Measurements from ENCODE around the gene CLEC7A.
A peak's percentile ranks its signal among the peaks of the same experiment; 100 is the strongest.

The CLEC7A gene

DNA sequence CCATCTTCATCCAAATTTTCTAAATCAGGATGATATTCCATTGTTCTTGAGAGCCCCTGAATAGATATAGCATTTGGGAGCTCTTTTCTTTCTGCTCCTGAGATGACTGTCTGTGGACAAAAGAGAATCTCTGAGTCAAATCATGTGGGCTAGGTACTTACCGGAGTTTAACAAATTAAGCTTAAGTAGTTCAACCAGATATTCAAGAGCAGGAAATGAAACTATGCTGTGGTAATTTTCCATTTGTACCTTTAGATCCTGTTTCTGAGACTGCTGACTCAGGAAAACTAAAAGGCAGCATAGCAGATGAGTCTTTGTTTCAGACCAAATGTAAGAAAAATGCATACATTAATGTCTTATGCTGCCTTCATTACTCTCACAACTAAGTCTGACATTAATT, at the start of gene CLEC7A:
Gene CLEC7A (minus strand): TSS at position 158 of the 400 bp plus-strand sequence. CDS start 117 bp downstream, at position 41.
- H3K27me3 Mint-ChIP-seq, result peaks cover 1% of the 10 kb centered on the region
- no peak within 1 kb of the TSS for H3K4me3 Mint-ChIP-seq
- H3K4me1 Mint-ChIP-seq, result peaks cover 23% of the 10 kb centered on the region
- no peak within 1 kb of the TSS for H3K27ac Mint-ChIP-seq
- H3K36me3 Mint-ChIP-seq, result no peaks in the 10 kb centered on the region
- no peaks in the 10 kb centered on the region for H3K9me3 Mint-ChIP-seq

GRCh38 chr12:10179776-10180181, 49.8 kb upstream of the CLEC7A start:
- H3K27me3 Mint-ChIP-seq, result peaks cover 16% of the 10 kb centered on the region
- no peaks in the 10 kb centered on the region for H3K9me3 Mint-ChIP-seq

DNA sequence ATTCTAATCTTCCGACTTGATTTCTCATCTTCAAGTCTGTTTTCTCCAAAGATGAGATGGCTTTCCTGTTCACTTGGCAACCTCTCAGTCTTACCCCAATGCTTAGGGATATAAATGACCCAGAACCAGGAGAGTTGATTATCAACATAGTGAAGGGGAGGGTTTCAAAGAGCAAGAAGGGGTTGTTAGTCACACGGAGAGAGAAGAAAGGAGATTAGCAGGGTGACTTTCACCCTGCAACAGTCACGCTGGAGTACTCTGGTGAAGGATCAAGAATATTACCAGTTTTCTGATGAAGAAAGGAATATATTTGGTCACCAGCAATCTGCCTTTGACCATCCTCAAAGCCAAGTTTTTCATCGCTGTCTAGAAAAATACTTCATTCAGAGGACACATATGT, 48.8 kb upstream of the CLEC7A start, which contains the start of gene TMEM52B:
Gene TMEM52B (plus strand): TSS at position 212 of the 400 bp plus-strand sequence. CDS start 543 bp downstream, outside the sequence.
- H3K4me3 Mint-ChIP-seq, result no peak within 1 kb of the TSS
- H3K27me3 Mint-ChIP-seq, result peaks cover 14% of the 10 kb centered on the region
- H3K9me3 Mint-ChIP-seq, result no peaks in the 10 kb centered on the region
- H3K27ac Mint-ChIP-seq, result no peak within 1 kb of the TSS
- no peaks in the 10 kb centered on the region for H3K36me3 Mint-ChIP-seq
- H3K4me1 Mint-ChIP-seq, result no peaks in the 10 kb centered on the region

More at GRCh38 chr12:10179776-10180181, 49.8 kb upstream of the CLEC7A start:
- H3K36me3 Mint-ChIP-seq, result no peaks in the 10 kb centered on the region
- no peaks in the 10 kb centered on the region for H3K4me1 Mint-ChIP-seq
- H3K4me3 Mint-ChIP-seq, result no peak overlapping the region
- H3K27ac Mint-ChIP-seq, result no peak overlapping the region

GRCh38 chr12:10175846-10176636, 46.0 kb upstream of the CLEC7A start:
- Mint-ChIP-seq H3K9me3 (no peaks in the 10 kb centered on the region), H3K36me3 (no peaks in the 10 kb centered on the region), H3K27me3 (peaks cover 21% of the 10 kb centered on the region), H3K4me1 (no peaks in the 10 kb centered on the region), H3K4me3 (no peak overlapping the region), H3K27ac (no peak overlapping the region)

GRCh38 chr12:10174986-10175614, 45.1 kb upstream of the CLEC7A start:
- H3K9me3 Mint-ChIP-seq, result no peaks in the 10 kb centered on the region
- H3K4me3 Mint-ChIP-seq, result no peak overlapping the region
- H3K36me3 Mint-ChIP-seq, result no peaks in the 10 kb centered on the region
- H3K27me3 Mint-ChIP-seq, result peaks cover 21% of the 10 kb centered on the region
- no peak overlapping the region for H3K27ac Mint-ChIP-seq
- no peaks in the 10 kb centered on the region for H3K4me1 Mint-ChIP-seq

DNA sequence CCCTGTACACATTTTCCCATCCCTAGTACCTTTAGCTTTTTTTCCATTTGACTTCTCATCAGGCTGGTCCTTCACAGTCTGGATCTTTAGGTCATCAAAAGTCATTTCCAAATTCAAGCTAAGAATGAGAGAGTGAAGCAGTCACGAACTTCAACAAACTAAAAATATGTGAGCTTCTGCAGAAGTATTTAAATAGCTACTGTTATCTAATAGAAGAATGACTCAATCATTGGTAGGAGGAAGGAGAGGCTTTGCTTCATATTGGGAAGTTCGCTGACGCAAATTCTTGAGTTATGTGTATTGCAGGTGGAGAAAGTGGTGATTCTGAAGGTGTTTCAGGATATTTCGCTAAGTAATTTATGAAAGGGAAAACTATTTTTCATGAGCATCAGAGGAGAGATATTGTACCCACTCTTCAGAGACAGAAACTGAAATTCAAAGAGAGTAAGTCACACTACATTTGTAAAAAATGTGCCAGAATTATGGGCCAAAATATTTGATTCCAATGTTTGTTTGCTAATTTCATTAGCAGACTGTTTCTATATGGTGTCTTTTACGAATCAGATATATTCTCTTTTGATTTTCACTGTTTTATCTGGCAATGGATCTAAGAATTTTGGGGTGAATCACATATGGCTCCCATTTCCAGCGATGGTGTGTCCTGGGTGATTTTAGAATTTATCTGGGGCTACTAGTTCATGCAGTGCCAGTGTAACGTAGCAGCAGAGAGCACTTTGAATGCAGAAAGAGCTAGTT, 42.2 kb upstream of the CLEC7A start, which contains the start of gene OLR1:
Gene OLR1 (minus strand): TSS at position 160 of the 756 bp plus-strand sequence. CDS start 55 bp downstream, at position 105.
- Mint-ChIP-seq H3K4me3 (no peak within 1 kb of the TSS), H3K27me3 (peaks cover 15% of the 10 kb centered on the region), H3K4me1 (no peaks in the 10 kb centered on the region), H3K36me3 (no peaks in the 10 kb centered on the region), H3K9me3 (no peaks in the 10 kb centered on the region), H3K27ac (no peak within 1 kb of the TSS)

GRCh38 chr12:10170216-10170615, 40.2 kb upstream of the CLEC7A start:
- Mint-ChIP-seq H3K27ac (no peak overlapping the region), H3K4me1 (no peaks in the 10 kb centered on the region), H3K27me3 (peaks cover 11% of the 10 kb centered on the region), H3K4me3 (no peak overlapping the region), H3K36me3 (no peaks in the 10 kb centered on the region), H3K9me3 (no peaks in the 10 kb centered on the region)

GRCh38 chr12:10169104-10169503, 39.1 kb upstream of the CLEC7A start:
- Mint-ChIP-seq H3K9me3 (no peaks in the 10 kb centered on the region), H3K36me3 (no peaks in the 10 kb centered on the region), H3K4me3 (no peak overlapping the region), H3K4me1 (no peaks in the 10 kb centered on the region), H3K27me3 (peaks cover 9% of the 10 kb centered on the region), H3K27ac (peak overlapping the region; percentile 36)

GRCh38 chr12:10167599-10167998, 37.6 kb upstream of the CLEC7A start:
- Mint-ChIP-seq H3K27me3 (peaks cover 7% of the 10 kb centered on the region), H3K36me3 (no peaks in the 10 kb centered on the region), H3K4me3 (no peak overlapping the region), H3K4me1 (no peaks in the 10 kb centered on the region), H3K9me3 (no peaks in the 10 kb centered on the region), H3K27ac (no peak overlapping the region)

- H3K4me1 Mint-ChIP-seq, result no peaks in the 10 kb centered on the region
- H3K27ac Mint-ChIP-seq, result no peak overlapping the region
- no peak overlapping the region for H3K4me3 Mint-ChIP-seq
- peaks cover 1% of the 10 kb centered on the region for H3K27me3 Mint-ChIP-seq
- H3K9me3 Mint-ChIP-seq, result no peaks in the 10 kb centered on the region
- no peaks in the 10 kb centered on the region for H3K36me3 Mint-ChIP-seq
Measured at GRCh38 chr12:10165421-10165820, 35.4 kb upstream of the CLEC7A start.

GRCh38 chr12:10163084-10163483, 33.1 kb upstream of the CLEC7A start:
- H3K4me3 Mint-ChIP-seq, result no peak overlapping the region
- peaks cover 1% of the 10 kb centered on the region for H3K27me3 Mint-ChIP-seq
- H3K9me3 Mint-ChIP-seq, result no peaks in the 10 kb centered on the region
- no peak overlapping the region for H3K27ac Mint-ChIP-seq
- H3K4me1 Mint-ChIP-seq, result no peaks in the 10 kb centered on the region
- H3K36me3 Mint-ChIP-seq, result no peaks in the 10 kb centered on the region

GRCh38 chr12:10160617-10161385, 30.8 kb upstream of the CLEC7A start:
- Mint-ChIP-seq H3K9me3 (no peaks in the 10 kb centered on the region), H3K27ac (no peak overlapping the region), H3K27me3 (no peaks in the 10 kb centered on the region), H3K4me1 (no peaks in the 10 kb centered on the region), H3K4me3 (no peak overlapping the region), H3K36me3 (no peaks in the 10 kb centered on the region)

DNA sequence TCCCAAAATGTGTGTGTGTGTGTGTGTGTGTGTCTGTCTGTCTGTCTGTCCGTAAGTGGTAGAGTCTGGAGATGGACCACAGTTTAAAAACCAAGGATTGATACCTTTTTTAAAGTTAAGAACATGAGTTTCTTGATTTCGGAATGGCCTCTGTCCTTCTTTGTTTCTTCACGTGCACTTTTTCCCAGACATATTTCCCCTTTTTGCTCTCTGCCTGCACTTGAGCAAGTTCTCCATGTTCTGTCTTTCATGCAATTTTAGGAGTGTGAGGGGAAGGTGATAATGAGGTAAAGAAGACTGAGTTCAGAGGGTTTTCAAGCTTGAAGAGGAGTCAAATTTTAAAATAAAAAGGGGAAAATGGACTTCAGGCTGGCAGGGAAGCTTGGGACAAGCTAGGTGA, 29.3 kb upstream of the CLEC7A start:
- no peaks in the 10 kb centered on the region for H3K9me3 Mint-ChIP-seq
- no peaks in the 10 kb centered on the region for H3K27me3 Mint-ChIP-seq
- no peaks in the 10 kb centered on the region for H3K36me3 Mint-ChIP-seq
- H3K4me3 Mint-ChIP-seq, result no peak overlapping the region
- no peak overlapping the region for H3K27ac Mint-ChIP-seq
- no peaks in the 10 kb centered on the region for H3K4me1 Mint-ChIP-seq

DNA sequence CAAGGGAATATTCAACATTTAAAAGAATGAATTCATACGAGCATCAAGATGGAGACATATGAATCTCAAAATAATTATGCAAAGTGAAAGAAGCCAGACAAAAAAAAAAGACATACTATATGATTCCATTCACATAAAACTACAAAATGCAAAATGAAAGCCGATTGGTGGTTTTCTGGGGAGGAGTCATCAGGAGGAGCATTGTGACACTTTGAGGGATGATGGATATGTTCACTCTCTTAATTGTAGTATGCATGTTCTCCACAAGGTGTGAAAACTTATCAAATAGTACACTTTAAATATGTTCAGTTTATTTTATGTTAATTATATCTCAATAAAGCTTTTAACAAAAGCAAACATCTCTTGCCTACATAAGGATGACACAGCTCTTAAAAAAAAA, 28.4 kb upstream of the CLEC7A start:
- no peaks in the 10 kb centered on the region for H3K9me3 Mint-ChIP-seq
- H3K36me3 Mint-ChIP-seq, result no peaks in the 10 kb centered on the region
- no peaks in the 10 kb centered on the region for H3K27me3 Mint-ChIP-seq
- H3K27ac Mint-ChIP-seq, result no peak overlapping the region
- no peak overlapping the region for H3K4me3 Mint-ChIP-seq
- H3K4me1 Mint-ChIP-seq, result peaks cover 4% of the 10 kb centered on the region

GRCh38 chr12:10155966-10156365, 26.0 kb upstream of the CLEC7A start:
- Mint-ChIP-seq H3K27me3 (peaks cover 2% of the 10 kb centered on the region), H3K4me1 (peaks cover 8% of the 10 kb centered on the region), H3K27ac (no peak overlapping the region), H3K4me3 (no peak overlapping the region), H3K9me3 (no peaks in the 10 kb centered on the region), H3K36me3 (no peaks in the 10 kb centered on the region)
